H1 (cell line): ENCODE measurements around the gene PCDHB6. TPM values are rescaled to one million over a fixed set of nuclear protein-coding genes. Genes with fewer than 3 reads are reported as not detected.

Experiments
- CTCF ChIA-PET: fragments of 300-600 bp; sonication (Branson Sonifier 250); formaldehyde crosslinking; loops from one replicate; lab custom pipeline; 2021; ENCODE audit not compliant: partially characterized antibody; lab: Charles Lee
- POLR2A ChIA-PET: fragments of 300-600 bp; sonication (Branson Sonifier 250); formaldehyde crosslinking; loops from one replicate; lab custom pipeline; 2021; ENCODE audit warnings: inconsistent platforms; ENCODE audit not compliant: partially characterized antibody; lab: Charles Lee
- DNase-seq, 2 experiments: peaks; one replicate each; pipeline versions ENCODE4 v3.0.0 to v3.0.0-alpha.2; 2010 to 2022; ENCODE audit warnings: low spot score in 2 of 2, low read depth in 1 of 2, mixed read lengths in 1 of 2
- FAIRE-seq: peaks from 2 replicates; lab custom pipeline; 2011; peaks lifted over from hg19 to GRCh38; lab: Jason Lieb, UNC
- H2AFZ ChIP-seq: 2 replicates; pipeline ENCODE4 v1.8.1; 2012; ENCODE audit warnings: low read length, inconsistent platforms
- H2AK5ac ChIP-seq: 2 replicates; pipeline ENCODE4 v1.6.1; 2013; ENCODE audit warnings: low read depth, low read length
- H2BK120ac ChIP-seq: replicated peaks from 2 replicates; pipeline ENCODE3; 2013; ENCODE audit warnings: low read depth, low read length, inconsistent platforms
- H2BK12ac ChIP-seq: 2 replicates; pipeline ENCODE4 v1.6.1; 2013; ENCODE audit warnings: low read depth, low read length
- H2BK15ac ChIP-seq: 2 replicates; pipeline ENCODE4 v1.6.1; 2013; ENCODE audit warnings: low read length
- H2BK20ac ChIP-seq: 2 replicates; pipeline ENCODE4 v1.6.1; 2013; ENCODE audit warnings: low read length
- H2BK5ac ChIP-seq: 2 replicates; pipeline ENCODE4 v1.6.1; 2013; ENCODE audit warnings: low read depth, low read length
- H3K14ac ChIP-seq: 2 replicates; pipeline ENCODE4 v1.6.1; 2013; ENCODE audit warnings: inconsistent platforms; ENCODE audit not compliant: insufficient read length
- H3K18ac ChIP-seq: 2 replicates; pipeline ENCODE4 v1.6.1; 2013; ENCODE audit warnings: low read length; ENCODE audit errors: extremely low read depth
- H3K23ac ChIP-seq: 2 replicates; pipeline ENCODE4 v1.6.1; 2013; ENCODE audit warnings: inconsistent platforms; ENCODE audit not compliant: insufficient read length
- H3K23me2 ChIP-seq: 2 replicates; pipeline ENCODE4 v1.6.1; 2013; ENCODE audit warnings: low read depth, low read length
- H3K27ac ChIP-seq: 2 replicates; pipeline ENCODE4 v1.6.1; 2011; ENCODE audit warnings: low read depth, low read length, inconsistent platforms
- H3K27me3 ChIP-seq, 4 experiments: replicated peaks in 1 of 4; 1 replicate in 1 of 4; 2 replicates in 3 of 4; pipeline versions ENCODE4 v1.6.1 to v1.8.1; 2011 to 2013; ENCODE audit warnings: low read length in 3 of 4, mild to moderate bottlenecking in 3 of 4, inconsistent platforms in 2 of 4, mixed read lengths in 2 of 4, moderate library complexity in 1 of 4; ENCODE audit not compliant: control insufficient read depth in 3 of 4, insufficient read depth in 3 of 4; ENCODE audit errors: extremely low read depth in 1 of 4
- H3K36me3 ChIP-seq, 4 experiments: 2 replicates each; pipeline versions ENCODE4 v1.6.1 to v1.8.1; 2011 to 2013; ENCODE audit warnings: mild to moderate bottlenecking in 4 of 4, low read length in 3 of 4, moderate library complexity in 2 of 4, control low read depth in 1 of 4, inconsistent platforms in 1 of 4; ENCODE audit not compliant: insufficient read depth in 4 of 4, control insufficient read depth in 2 of 4
- H3K4ac ChIP-seq: replicated peaks from 2 replicates; pipeline ENCODE3; 2013; ENCODE audit warnings: low read length, low read depth, mixed read lengths, inconsistent platforms; ENCODE audit not compliant: insufficient read length
- H3K4me1 ChIP-seq, 4 experiments: replicated peaks in 1 of 4; 1 replicate in 1 of 4; 2 replicates in 3 of 4; pipeline versions ENCODE4 v1.6.1 to v1.8.1; 2011 to 2013; ENCODE audit warnings: low read length in 3 of 4, inconsistent platforms in 2 of 4, mixed read lengths in 1 of 4; ENCODE audit not compliant: insufficient read depth in 4 of 4, control insufficient read depth in 3 of 4
- H3K4me2 ChIP-seq, 2 experiments: 2 replicates each; pipeline versions ENCODE4 v1.6.1 to v1.8.1; 2011 to 2013; ENCODE audit warnings: low read depth in 2 of 2, low read length in 2 of 2, control low read depth in 1 of 2, inconsistent platforms in 1 of 2, mild to moderate bottlenecking in 1 of 2; ENCODE audit not compliant: insufficient read depth in 1 of 2
- H3K4me3 ChIP-seq, 4 experiments: fragments of 200-600, 300-600 bp in 1 of 4; sonication (generic), shearing (Covaris generic), sonication (Bioruptor Twin) in 1 of 4; 2 replicates each; pipeline versions ENCODE4 v1.5.1 to v1.8.1; 2011 to 2016; ENCODE audit warnings: low read length in 4 of 4, low read depth in 3 of 4, control low read depth in 2 of 4, inconsistent platforms in 2 of 4, mild to moderate bottlenecking in 2 of 4, mixed read lengths in 1 of 4, moderate library complexity in 1 of 4; ENCODE audit not compliant: insufficient read depth in 2 of 4; ENCODE audit errors: extremely low read depth in 1 of 4
- H3K56ac ChIP-seq: replicated peaks from 2 replicates; pipeline ENCODE3; 2013; ENCODE audit warnings: low read depth, mild to moderate bottlenecking, mixed read lengths, low read length, inconsistent platforms; ENCODE audit not compliant: insufficient read length
- H3K79me1 ChIP-seq: 2 replicates; pipeline ENCODE4 v1.6.1; 2013; ENCODE audit warnings: low read depth, low read length, control low read depth
- H3K79me2 ChIP-seq, 2 experiments: 2 replicates each; pipeline versions ENCODE4 v1.6.1 to v1.8.1; 2012 to 2013; ENCODE audit warnings: low read length in 2 of 2, mild to moderate bottlenecking in 2 of 2, inconsistent platforms in 1 of 2; ENCODE audit not compliant: insufficient read depth in 2 of 2, control insufficient read depth in 1 of 2
- H3K9ac ChIP-seq, 4 experiments: replicated peaks in 1 of 4; 1 replicate in 1 of 4; 2 replicates in 3 of 4; pipeline versions ENCODE4 v1.6.1 to v1.8.1; 2011 to 2013; ENCODE audit warnings: low read depth in 3 of 4, low read length in 3 of 4, control low read depth in 2 of 4, mild to moderate bottlenecking in 2 of 4, moderate library complexity in 2 of 4, inconsistent platforms in 1 of 4; ENCODE audit errors: extremely low read depth in 1 of 4
- H3K9me3 ChIP-seq, 2 experiments: 2 replicates each; pipeline versions ENCODE4 v1.6.1 to v1.8.1; 2012 to 2013; ENCODE audit warnings: mild to moderate bottlenecking in 2 of 2, moderate library complexity in 2 of 2, control low read depth in 1 of 2, inconsistent platforms in 1 of 2, low read depth in 1 of 2, low read length in 1 of 2, mixed read lengths in 1 of 2; ENCODE audit not compliant: insufficient read depth in 2 of 2
- H4K20me1 ChIP-seq, 2 experiments: replicated peaks in 1 of 2; 2 replicates each; pipeline versions ENCODE3 to v1.8.1; 2011 to 2013; ENCODE audit warnings: inconsistent platforms in 2 of 2, low read length in 2 of 2, mild to moderate bottlenecking in 1 of 2; ENCODE audit not compliant: insufficient read depth in 2 of 2, control insufficient read depth in 1 of 2
- H4K5ac ChIP-seq: 2 replicates; pipeline ENCODE4 v1.6.1; 2013; ENCODE audit warnings: low read length, low read depth, mixed read lengths, inconsistent platforms; ENCODE audit not compliant: insufficient read length
- H4K8ac ChIP-seq: 2 replicates; pipeline ENCODE4 v1.8.0; 2013; ENCODE audit warnings: mild to moderate bottlenecking, moderate library complexity, low read length, inconsistent platforms; ENCODE audit not compliant: insufficient read depth; ENCODE audit errors: extremely low read depth
- H4K91ac ChIP-seq: replicated peaks from 2 replicates; pipeline ENCODE3; 2013; ENCODE audit warnings: low read length, mixed read lengths, inconsistent platforms; ENCODE audit not compliant: insufficient read length
- CREB1 ChIP-seq: IDR thresholded peaks from 2 replicates; pipeline ENCODE4 v1.6.1; 2012; ENCODE audit warnings: inconsistent platforms
- RAD21 ChIP-seq, 2 experiments: IDR thresholded peaks in 1 of 2; conservative IDR thresholded peaks in 1 of 2; 2 replicates each; pipeline ENCODE4 v1.6.1; 2011; ENCODE audit warnings: low read depth in 2 of 2, low read length in 2 of 2, improper control_type of control experiment in 1 of 2, inconsistent platforms in 1 of 2, mild to moderate bottlenecking in 1 of 2, moderate library complexity in 1 of 2
- YY1 ChIP-seq: IDR thresholded peaks from 2 replicates; pipeline ENCODE4 v1.6.1; 2011; ENCODE audit warnings: low read depth, mild to moderate bottlenecking, low read length
- WGBS, 2 experiments: shearing (Covaris generic) in 1 of 2; methylation state at CpG; one replicate each; pipeline versions ENCODE4 v1.1.6 to v1.1.7; 2013 to 2015; ENCODE audit warnings: low lambda C conversion rate in 2 of 2, mixed read lengths in 2 of 2, inconsistent platforms in 1 of 2, low coverage in 1 of 2, missing lambda C conversion rate in 1 of 2; ENCODE audit not compliant: insufficient replicate concordance in 2 of 2, insufficient coverage in 1 of 2, insufficient read length in 1 of 2; ENCODE audit errors: extremely low coverage in 1 of 2, missing lambda C conversion rate in 1 of 2; 5-methylcytosine and 5-hydroxymethylcytosine counted together
- polyA plus RNA-seq, 7 experiments: library from polyadenylated mRNA; depleted of rRNA in 3 of 7; stranded (reverse) in 5 of 7; unstranded in 2 of 7; fragments of >200 nt in 5 of 7; fragments of 200-250 nt in 2 of 7; gene quantifications; 1 replicate in 5 of 7; 2 replicates in 1 of 7; 4 replicates in 1 of 7; pipeline versions ENCODE4 v1.2.1 to v1.2.3, GENCODE V29; 2011 to 2013; ENCODE audit warnings: missing spikeins in 2 of 7, mixed read lengths in 2 of 7
- total RNA-seq: library from RNA; stranded (reverse); fragmentation: NEBNext Ultra II Directional; extraction: Animal tissue kit (Norgen Biotek cat#: 25700); gene quantifications from 2 replicates; pipeline ENCODE4 v1.2.1, GENCODE V29; 2021
- TF ChIP-seq, protein P1 (sequence below), 3 experiments: IDR thresholded peaks; 1 replicate in 2 of 3; 2 replicates in 1 of 3; pipeline versions ENCODE4 v1.5.1 to v1.6.1; 2011; ENCODE audit warnings: low read length in 3 of 3, mild to moderate bottlenecking in 3 of 3, inconsistent platforms in 2 of 3, low read depth in 1 of 3, moderate library complexity in 1 of 3; ENCODE audit not compliant: insufficient read depth in 1 of 3; ENCODE audit errors: control extremely low read depth in 1 of 3

Gene PCDHB6
- total and polyA plus RNA-seq, 2 of the 8 experiments (the other 6 are each of a cell fraction or from before 2014, with no cell fraction given) = 0.28 to 0.29 TPM

DNA sequence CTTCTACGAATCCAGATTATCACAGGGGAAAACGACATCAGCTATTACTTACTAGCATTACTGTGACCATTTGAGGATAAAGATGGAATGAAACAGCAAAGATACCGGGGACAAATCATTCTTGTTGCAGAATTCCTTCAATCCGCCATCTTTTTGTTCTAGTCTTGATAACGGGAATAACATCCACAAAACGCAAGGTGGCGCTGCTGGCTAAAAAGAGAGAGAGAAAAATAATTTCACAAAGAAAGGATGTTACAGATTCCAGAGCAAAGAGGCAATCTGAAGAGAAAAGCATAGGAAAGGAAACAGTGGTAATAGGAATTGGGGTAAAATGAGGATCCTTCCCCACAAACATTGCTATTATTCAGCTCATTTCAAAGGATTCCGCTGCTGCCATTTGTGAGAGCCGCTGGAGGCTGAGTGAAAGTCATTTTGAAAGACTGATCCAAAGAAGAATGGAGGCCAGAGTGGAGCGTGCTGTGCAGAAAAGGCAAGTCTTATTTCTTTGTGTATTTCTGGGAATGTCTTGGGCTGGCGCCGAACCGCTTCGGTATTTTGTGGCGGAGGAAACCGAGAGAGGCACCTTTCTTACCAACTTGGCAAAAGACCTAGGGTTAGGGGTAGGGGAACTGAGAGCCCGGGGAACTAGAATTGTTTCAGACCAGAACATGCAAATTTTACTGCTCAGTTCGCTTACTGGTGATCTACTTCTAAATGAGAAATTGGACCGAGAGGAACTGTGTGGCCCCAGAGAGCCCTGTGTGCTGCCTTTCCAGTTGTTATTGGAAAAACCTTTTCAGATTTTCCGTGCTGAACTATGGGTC is 22.7 kb downstream of the PCDHB6 start, which contains the start of gene PCDHB7:
PCDHB7 (plus strand) TSS at position 264 of the 824 bp plus-strand sequence; CDS start at position 456, 192 bp downstream.
- Histone ChIP-seq H3K4me2 (no peak within 1 kb of the TSS), H4K5ac (no peak within 1 kb of the TSS), H3K36me3 (no peaks in the 10 kb centered on the region), H3K4me1 (no peaks in the 10 kb centered on the region), H2BK12ac (no peak within 1 kb of the TSS), H3K27ac (no peak within 1 kb of the TSS), H3K27me3 (no peaks in the 10 kb centered on the region), H2BK20ac (no peak within 1 kb of the TSS), H3K9ac (no peak within 1 kb of the TSS), H3K56ac (no peak within 1 kb of the TSS), H3K4me3 (no peak within 1 kb of the TSS), H3K23me2 (no peaks in the 10 kb centered on the region), H4K91ac (no peak within 1 kb of the TSS), H2BK5ac (no peak within 1 kb of the TSS), H3K4ac (no peak within 1 kb of the TSS), H2BK120ac (no peak within 1 kb of the TSS), H4K20me1 (no peaks in the 10 kb centered on the region), H2AFZ (peak within 1 kb of the TSS; percentile 76; the same call in 1 of the 2 replicates), H3K18ac (no peak within 1 kb of the TSS), H3K23ac (no peak within 1 kb of the TSS), H4K8ac (no peak within 1 kb of the TSS), H3K79me2 (no peaks in the 10 kb centered on the region), H3K9me3 (peaks cover 0 to 15% of the 10 kb centered on the region in 2 experiments; a peak in 1 of 4 replicates), H3K14ac (no peak within 1 kb of the TSS), H3K79me1 (no peaks in the 10 kb centered on the region), H2AK5ac (no peak within 1 kb of the TSS), H2BK15ac (no peak within 1 kb of the TSS)
- TF ChIP-seq CREB1 (no peak), RAD21 (IDR thresholded peaks at IDR 0.05 in 1 of 2, conservative IDR thresholded peaks at IDR 0.05 in 1 of 2; ENCODE audit: low read depth in 2 of 2, low read length in 2 of 2) (peak; percentile 69 to 71), YY1 (peak; percentile 88)
- TF ChIP-seq, protein P1, sequence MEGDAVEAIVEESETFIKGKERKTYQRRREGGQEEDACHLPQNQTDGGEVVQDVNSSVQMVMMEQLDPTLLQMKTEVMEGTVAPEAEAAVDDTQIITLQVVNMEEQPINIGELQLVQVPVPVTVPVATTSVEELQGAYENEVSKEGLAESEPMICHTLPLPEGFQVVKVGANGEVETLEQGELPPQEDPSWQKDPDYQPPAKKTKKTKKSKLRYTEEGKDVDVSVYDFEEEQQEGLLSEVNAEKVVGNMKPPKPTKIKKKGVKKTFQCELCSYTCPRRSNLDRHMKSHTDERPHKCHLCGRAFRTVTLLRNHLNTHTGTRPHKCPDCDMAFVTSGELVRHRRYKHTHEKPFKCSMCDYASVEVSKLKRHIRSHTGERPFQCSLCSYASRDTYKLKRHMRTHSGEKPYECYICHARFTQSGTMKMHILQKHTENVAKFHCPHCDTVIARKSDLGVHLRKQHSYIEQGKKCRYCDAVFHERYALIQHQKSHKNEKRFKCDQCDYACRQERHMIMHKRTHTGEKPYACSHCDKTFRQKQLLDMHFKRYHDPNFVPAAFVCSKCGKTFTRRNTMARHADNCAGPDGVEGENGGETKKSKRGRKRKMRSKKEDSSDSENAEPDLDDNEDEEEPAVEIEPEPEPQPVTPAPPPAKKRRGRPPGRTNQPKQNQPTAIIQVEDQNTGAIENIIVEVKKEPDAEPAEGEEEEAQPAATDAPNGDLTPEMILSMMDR (IDR thresholded peaks at IDR 0.05; ENCODE audit: control extremely low read depth in 1 of 3, insufficient read depth in 1 of 3, low read depth in 1 of 3, low read length in 3 of 3) = peak in 2 of 3 experiments; percentile 60 to 70; a peak in 3 of 4 replicates
- FAIRE-seq (peak; percentile 76), DNase-seq (no peak)
- 65% methylated on average over 20 of the region's 20 CpGs; no CpG with 5 or more reads in 1 of the 2 experiments for WGBS, 2 experiments
- CTCF ChIA-PET = interaction anchor here (0.6 to 4.2 kb wide), 14 partner anchors 10 to 395 kb away, joined by 3 to 29 read pairs (median 4); partner anchors contain the start of genes PCDHB14, PCDHB16, PCDHB2 and PCDHB5
- POLR2A ChIA-PET = no interaction called here
